HG03045 (cell line): ENCODE data around the gene ADGRL2.

ENCODE experiments used
- ATAC-seq: cut with Tn5 transposase; IDR thresholded peaks from one replicate; pipeline ENCODE4 v1.9.1; 2021; ENCODE audit warnings: mild to moderate bottlenecking, moderate library complexity; ENCODE audit not compliant: unreplicated experiment

Gene ADGRL2

DNA sequence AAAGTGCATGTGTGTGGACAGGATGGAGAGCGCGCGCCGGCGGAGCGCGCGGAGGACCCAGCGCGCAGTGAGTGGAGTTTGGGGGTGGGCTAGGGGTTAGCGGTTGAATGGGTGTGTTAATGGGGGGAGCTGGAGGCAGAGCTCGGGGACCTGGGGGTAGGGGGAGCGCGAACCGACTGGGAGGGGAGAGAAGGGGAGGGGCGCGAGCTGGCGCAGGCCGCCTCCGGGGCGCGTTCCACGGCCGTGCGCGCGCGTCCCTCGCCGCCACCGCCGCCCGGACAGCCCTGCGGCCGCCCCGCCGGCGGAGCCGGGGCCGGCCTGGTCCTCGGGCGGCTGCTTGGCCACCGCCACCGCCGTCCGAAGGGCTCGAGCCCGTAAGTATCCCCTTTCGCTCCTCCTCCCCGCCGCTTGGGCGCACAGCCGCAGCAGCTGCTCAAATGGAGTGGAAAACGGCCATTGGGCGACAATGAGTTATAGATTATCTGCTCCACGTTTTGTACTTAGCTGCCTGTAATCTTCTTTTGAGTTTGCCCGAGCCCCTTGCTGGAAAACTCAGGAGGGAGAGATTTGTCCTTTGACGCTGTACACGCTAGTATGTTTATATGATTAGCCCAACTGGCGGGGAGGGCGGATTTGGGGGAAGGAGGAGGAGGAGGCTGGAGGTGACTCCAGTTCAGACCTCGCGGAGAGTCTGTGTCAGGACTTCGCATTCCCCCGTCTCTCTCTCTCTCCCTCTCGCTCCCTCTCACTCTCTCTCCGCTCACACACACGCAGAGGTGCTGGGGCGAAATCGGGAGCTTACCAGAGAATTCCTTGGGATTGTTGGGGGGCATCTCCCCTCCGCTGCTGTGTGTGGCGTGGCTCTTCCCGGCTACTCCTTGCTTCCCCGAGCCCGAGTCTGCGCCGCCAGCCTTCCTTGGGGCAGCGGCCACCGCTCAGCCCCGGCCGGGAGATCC, at the start of gene ADGRL2:
TSS of gene ADGRL2 (plus strand) at position 240 of the 956 bp plus-strand sequence. CDS start 36,051 bp downstream, outside the sequence.
- ATAC-seq, result peak; percentile 55

DNA sequence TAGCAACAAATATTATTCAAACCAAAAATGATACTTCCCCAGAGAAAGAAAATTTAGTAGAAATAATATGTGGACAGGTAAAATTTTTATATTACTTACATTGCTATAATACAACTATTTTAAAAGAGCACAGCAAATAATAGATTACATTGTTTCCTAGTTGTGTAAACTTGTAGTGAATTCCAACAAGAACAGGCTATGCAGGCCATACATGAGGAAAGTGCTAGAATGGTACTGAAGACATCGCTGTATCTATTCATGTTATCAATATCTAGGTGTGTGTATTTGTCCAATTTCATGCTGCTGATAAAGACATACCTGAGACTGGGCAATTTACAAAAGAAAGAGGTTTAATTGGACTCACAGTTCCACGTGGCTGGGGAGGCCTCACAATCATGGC, 47.9 kb upstream of the ADGRL2 start:
- ATAC-seq, result no peak

DNA sequence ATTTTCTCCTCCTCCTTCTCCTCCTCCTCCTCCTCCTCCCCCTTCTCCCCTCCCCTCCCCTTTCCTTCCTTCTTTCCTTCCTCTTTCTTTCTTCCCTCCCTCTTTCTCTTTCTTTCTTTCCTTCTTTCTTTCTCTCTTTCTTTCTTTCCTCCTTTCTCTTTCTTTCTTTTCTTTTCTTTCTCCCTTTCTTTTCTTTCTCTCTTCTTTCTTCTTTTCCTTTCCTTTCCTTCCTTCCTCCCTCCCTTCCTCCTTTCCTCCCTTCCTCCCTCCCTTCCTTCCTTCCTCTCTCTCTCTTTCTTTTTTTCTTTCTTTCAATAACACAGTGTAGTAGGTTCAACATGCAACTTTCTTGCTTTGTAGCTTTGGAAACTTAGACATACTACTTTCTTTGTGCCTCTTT, 46.3 kb upstream of the ADGRL2 start:
- ATAC-seq, result no peak

DNA sequence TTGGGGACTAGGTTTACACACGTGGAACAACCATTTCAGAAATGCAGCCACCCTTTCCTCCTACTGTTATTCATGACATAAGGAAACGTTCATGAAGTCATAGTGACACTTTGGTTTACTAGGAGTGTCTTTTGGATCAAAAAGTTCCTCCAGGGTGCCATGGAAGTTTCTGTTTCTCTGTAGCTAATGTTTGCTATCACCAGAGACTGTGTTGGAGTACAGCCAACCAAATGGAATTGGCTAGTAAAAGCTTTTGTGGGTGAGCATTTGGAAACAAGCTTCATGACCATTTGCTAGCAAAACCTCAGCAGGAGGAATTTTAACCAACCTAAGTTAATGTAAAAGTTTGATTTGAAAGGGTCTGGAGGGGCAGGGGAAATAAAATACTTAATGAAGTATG, 43.9 kb upstream of the ADGRL2 start:
- no peak for ATAC-seq

DNA sequence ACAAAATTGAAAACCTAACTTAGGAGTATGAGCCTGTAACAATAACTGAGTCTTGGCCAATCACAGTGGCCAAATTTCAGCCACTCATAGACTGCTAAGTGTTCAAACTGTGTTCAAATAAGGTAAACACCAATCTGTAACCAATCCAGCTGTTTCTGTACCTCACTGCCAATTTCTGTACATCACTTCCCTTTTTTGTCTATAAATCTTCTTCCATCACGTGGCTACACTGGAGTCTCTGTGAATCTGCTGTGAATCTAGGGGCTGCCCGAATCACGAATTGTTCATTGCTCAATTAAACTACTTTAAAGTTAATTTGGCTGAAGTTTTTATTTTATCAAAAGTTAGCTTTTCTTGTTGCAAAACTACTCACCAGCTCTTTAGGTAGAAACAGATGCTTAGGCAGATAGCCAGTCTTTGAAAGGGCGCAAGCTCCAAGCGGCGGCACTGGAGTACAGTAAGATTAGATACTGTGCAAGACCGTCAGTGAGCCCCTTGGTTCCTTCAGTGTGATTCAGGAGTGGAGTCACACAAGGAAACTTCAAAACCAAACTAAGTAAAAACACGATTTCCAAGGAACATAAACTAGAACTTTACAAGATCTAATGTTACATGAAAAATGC, 43.2 kb upstream of the ADGRL2 start:
- ATAC-seq, result no peak

DNA sequence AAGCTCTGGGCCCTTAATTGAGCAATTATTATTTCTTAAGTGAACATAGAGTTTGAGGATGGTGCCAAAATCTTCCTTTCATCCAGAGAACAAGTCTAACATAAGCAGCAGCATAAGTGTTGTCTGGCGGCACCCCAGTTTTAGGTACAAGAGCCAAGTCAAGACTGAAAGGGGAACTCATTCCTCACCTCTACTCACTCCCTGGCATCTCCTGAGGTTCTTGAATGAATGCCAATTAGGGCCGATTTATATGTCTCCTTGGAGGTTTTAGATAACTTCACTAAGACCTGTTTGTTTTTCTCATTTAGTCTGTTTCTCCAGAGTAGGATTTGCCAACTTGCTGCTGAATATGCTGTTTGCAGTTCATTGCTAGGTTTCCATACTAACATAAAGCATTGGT, 42.6 kb upstream of the ADGRL2 start:
- ATAC-seq, result no peak

DNA sequence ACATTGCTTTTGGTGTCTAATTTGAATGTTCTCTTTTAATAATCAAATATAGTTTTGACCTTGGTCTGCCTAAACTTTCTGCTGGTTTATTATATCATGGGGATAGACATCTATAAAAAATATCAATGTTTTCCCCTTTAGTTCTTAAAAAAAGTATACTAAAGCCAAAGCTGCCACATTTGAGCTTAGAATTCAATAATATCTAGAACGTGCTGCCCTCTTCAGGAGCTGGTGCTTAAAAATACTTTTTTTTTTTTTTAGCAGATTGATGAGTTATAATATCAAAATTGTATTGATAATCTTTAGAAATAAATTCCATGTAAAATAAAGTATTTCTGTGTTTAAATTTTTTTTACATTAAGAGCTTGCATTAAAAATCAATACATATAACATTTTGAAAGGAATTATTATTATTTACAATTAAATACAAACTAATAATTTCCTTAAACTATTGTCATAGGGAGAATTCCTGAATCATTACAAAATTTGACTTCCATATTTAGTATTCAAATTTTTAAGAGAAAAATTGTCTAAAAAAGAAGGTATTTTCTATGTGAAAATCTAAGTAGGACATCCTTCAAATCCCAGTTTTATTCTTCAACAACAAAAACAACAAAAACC, 40.1 kb upstream of the ADGRL2 start:
- no peak for ATAC-seq

DNA sequence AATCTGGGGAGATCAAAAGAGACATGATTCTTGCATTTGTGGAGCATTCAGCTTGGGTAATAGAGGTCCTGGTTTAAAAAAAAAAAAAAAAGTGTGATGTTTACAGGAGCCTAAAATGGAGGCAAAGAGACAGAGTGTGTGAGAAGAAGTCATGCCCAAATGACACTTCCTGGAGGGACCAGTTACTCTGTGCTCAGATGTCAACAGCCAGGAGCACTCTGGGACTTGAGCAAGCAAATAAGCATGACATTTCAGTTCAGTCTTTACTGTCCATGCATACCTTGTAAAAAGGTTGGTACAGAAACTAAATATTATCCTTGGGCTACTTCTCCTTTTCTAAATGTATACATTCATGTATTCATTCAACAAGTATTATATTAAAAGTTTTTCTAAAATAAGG, 25.2 kb upstream of the ADGRL2 start:
- no peak for ATAC-seq

DNA sequence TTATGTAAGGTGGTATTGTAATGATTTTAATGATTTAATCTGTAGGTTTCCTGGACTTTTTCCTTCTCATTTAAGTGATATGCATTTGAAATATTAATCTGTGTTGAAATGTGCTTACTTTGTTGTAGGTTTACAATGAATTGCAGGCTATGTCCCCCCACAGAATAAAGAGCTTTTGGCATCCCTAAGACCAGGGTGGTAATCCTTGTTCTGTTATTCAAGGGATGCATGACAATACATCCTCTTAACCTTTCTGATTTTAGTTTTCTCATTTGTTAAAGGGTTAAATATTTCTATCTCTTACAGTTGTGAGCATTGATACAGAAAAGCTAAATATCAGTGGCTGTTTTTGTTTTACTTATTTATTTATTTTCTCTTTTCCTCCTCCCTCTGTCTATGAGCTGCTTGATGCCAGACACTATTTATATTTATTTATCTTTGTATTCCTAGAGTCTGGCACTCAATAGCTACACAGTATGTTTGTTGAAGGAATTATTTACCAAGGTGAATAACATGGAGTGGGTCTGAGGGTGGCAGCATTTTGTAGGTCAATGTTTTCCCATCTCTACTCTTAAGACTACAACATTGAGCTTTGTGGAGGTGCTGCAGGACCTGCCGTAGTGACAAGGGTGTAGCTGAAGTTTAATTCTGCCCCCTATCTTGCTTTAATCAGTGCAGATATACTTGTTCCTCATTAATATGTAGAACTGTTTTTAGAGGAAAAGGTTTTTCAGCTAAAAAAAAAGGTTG, 19.9 kb upstream of the ADGRL2 start:
- no peak for ATAC-seq

DNA sequence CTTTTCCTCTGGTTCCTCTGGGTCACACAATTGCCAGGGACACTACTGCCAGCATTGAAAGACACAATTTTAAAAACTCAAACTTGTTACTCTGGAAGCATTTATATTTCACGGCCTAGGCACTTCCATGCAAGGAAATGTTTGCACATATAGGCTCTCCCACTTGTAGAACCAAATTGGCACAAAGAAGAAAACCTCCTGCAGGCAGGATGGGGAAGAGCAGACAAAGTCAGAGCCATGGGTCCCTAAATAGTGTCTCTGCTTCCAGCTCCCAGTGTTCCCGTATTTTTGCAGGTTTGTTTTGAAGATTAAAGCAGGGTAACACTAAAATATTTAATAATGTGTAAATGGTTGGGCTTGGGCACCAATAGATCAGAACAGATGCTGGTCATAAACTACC, 19.0 kb upstream of the ADGRL2 start:
- ATAC-seq, result no peak

DNA sequence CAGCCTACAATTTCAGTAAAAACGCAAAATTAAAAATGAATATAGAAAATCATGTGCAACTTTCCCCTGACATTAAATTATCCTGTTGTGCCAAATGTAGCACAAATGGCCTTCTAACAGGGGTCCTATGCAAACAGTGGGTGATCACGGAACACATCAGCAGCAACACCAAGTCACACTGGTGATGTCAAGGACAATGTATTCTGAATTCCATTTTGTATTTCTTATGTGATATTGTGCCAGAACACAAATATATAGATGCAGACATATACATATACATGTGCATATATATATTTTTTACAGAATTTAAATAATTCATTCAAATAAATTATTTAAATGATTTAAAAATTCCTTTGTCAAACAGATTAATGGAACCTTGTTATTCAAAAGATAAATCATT, 8.6 kb upstream of the ADGRL2 start:
- ATAC-seq, result no peak

DNA sequence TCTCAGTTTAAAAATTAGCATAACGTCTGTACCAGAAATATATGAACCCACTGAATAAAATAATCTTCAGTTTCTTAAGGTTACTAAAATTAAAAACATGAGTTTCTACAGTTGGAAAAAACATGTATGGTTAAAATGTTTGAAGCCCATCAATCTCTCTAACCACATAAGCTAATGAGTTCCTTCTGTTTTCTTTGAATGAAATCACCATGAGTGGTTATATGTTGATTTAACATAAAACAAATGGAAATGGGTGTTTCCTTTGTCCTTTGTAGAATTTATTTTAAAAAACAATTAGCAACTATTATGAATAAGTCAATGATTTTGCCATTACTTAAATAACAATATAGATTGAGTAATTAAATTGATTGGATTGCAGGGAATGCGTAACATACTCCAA, 3.0 kb upstream of the ADGRL2 start:
- no peak for ATAC-seq

DNA sequence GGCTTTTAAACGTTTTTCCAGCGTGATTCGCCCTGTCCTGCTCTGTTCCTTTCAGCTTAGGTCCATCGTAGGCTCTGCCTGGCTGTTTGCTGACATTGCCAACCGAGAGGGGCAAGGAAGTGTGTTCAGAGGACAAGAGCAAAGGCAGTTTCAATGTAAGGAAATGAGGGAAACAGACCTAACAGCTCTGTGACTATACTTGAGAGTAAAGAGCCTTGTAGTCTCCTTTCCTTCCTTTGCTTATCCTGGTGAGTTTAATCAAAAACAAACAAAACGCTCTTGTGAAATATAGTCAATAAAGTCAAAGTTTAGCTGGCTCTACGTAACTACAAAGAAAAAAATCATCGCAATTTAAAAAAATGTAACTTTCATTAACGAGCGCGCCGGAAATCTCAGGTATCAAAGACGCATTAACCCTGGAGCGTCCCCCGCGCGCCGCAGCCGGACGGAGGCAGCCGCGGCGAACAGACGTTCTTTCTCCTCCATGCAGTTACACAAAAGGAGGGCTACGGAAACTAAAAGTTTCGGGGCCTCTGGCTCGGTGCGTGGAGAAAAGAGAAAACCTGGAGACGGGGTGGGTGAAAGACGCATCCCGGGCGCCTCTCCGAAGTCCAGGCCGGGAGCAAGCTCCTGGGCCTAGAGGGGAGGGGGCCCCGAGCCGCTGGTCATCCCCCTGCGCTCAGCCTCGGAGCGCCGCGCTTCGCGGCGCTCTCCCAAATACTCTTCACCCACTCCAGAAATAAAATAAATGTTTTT, 617 bp upstream of the ADGRL2 start:
- ATAC-seq, result no peak

DNA sequence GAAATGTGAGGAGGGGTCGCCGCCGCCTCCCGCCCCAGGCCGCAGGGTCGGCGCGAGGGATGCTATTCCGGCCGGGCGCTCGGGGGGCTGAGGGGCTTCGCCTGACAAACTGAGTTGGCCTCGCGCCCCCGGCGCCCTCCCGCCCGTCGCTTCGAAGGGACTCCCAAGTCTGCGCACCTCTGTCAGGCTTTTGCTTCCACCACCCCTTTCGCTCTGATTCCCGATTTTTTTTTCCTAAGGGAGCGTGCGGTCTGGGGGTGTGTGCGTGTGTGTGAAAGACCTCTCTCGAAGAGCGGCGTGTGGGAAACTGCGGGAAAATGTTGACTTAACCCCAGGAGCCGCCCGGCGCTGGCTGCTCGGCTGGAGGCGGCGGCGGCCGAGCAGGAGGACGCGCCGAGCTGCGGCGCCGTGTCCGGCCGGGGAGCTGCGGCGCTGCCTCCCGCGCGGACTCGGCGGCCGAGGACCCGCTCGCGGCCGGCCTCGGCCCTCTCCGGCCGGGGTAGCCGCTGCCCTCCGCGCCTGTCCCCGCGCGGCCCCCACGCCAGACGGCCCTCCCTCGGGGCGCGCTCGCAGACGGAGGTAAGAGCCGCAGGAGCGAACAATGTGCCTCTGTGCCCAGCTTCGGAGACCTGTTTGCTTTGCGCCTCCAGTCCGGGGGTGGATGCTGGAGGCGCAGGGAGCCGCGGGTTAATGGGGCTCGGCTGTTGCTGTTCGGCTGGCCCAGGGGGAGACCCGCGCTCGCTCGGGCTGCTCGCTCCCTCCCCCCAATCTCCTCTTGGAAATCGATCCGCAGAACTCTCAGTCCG, 1.1 kb downstream of the ADGRL2 start:
- ATAC-seq, result no peak

DNA sequence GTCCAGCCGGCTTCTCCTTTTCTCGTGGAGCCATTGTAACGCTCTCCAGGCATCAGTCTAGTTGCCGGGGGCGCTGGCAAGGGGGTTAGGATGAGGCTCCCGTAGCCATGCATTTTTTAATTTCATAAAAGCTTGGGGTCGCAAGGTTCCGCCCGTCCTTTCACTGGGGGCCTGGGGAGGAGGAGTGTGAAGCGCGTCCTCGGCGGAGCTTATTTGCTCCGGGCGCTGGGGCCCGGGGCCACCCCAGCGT, 1.6 kb downstream of the ADGRL2 start:
- no peak for ATAC-seq

DNA sequence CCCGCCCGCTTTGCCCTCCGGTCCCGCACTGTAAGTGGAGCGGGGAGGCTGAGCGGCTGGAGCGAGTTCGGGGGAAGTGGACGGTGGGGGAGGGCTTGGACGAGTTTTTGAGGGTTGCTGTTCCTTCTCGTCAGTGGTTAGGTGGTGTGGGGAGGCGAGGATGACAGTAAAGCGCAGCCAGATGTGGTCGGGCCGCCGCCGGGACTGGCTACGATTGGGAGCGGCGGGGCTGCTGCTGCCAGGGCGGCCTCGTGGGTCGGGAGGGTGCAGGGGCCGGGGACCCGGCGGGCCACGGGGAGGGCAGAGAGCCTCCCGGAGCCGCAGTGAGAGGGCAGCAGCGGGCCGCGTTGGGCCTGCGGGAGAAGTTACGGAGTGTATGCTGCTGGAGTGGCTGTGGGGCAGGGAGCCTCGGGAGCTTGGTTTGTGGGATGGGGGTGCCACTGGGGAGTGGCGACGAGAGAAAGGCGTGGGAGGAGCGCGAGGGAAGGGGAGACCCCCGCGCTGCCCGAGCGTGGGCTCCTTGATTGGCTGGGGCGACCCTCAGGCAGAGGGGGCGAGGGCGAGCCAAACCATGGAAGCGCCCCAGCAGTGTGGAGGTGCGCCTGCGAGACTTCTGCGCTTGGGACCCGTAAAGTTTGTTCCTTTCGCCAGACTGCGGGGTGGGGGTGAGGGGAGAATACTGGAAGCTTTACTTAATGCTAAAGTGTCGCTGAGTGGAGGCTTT, 2.1 kb downstream of the ADGRL2 start:
- ATAC-seq, result no peak

DNA sequence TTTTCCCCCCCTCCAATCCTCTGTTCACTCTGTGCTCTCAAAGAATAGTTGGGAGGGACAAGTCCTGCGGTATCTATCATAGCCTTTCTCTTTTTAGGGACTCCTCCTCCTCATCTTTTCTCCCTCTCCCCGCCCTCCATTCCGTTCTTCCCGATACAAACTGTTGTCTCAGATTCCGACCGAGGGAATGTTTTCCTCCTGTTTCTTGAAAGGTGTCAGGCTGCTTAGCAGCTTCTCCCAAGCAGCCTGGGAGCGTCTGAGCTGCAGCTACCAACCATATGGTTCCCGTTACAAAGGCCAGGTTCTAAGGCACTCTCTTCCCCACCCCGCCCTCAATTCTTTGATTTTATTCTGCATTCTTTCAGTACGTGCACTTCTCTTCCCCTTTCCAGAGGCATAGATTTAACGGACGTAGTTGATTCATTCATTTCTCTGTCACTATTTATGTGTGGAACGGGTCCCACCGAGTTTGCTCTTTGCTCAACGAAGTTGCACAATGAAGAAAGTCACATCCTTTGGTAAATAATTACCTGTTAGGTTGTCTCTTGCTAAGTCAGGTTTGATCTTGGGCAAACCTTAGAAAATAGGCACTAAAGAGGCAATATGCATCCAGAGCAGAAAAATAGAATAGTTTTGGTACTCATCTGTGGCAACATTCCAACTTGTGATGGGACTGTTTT, 2.8 kb downstream of the ADGRL2 start:
- ATAC-seq, result no peak

DNA sequence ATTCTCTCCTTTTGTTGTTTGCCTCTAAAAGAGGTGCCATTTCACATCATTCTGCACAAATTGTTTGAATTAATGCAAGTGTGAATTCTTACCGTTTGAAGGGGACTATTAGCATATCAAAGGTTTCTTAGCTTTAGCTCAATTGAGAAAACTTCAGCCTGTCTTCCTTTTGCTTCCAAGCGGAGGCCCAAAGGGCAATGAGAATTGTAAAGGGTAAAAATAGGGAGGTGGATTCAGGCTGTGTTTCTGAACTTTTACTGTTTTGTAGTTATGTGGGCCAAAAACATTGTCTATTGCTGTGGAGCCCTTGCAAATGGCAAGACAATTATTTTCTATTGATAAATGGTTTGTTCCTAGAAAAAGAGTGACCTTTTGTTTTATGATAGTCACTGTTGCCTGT, 3.6 kb downstream of the ADGRL2 start:
- no peak for ATAC-seq
